ENCODE results near the gene COL4A3.

DNA sequence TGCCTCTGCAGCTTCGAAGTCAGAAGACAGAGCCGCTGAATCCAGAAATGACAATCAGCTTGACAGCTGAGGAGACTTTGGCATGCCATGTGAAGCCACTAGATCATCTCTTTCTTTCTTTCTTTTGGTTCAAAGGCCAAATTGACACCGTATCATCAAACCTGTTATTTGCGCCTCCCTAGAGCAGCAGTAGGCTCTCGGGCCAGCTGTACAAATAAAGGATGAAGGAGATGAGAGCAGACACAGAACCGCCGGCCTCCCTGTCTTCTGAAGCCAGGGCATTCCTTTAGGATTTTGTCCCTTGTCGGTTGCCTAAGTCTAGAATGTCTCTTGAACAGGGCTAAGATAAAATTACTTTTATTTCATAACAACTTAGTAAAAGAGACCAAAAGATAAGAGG lies 37.2 kb upstream of the COL4A3 start:
- TF ChIP-seq POLR2A (IDR thresholded peaks at IDR 0.05; ENCODE audit: extremely low read depth, insufficient read length), result no peak
- TF ChIP-seq, protein P1, sequence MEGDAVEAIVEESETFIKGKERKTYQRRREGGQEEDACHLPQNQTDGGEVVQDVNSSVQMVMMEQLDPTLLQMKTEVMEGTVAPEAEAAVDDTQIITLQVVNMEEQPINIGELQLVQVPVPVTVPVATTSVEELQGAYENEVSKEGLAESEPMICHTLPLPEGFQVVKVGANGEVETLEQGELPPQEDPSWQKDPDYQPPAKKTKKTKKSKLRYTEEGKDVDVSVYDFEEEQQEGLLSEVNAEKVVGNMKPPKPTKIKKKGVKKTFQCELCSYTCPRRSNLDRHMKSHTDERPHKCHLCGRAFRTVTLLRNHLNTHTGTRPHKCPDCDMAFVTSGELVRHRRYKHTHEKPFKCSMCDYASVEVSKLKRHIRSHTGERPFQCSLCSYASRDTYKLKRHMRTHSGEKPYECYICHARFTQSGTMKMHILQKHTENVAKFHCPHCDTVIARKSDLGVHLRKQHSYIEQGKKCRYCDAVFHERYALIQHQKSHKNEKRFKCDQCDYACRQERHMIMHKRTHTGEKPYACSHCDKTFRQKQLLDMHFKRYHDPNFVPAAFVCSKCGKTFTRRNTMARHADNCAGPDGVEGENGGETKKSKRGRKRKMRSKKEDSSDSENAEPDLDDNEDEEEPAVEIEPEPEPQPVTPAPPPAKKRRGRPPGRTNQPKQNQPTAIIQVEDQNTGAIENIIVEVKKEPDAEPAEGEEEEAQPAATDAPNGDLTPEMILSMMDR (IDR thresholded peaks at IDR 0.05; ENCODE audit: low read depth, low read length), result no peak
